PC-3 (cell line): Measurements from ENCODE around the gene ARF1. TPM values are rescaled to one million over a fixed set of nuclear protein-coding genes. Genes with fewer than 3 reads are reported as not detected.

Experiments used
- ATAC-seq: fragments of 200-7000 bp; cut with Tn5 transposase; 2 replicates; pipeline ENCODE4 v1.9.1; 2020; ENCODE audit warnings: mild to moderate bottlenecking, moderate library complexity
- BruUV-seq: library from RNA; stranded (reverse); fragments of 400-500 nt; replicated peaks from 2 replicates; lab custom pipeline; 2021; lab: Mats Ljungman, UMichigan
- CTCF ChIA-PET: fragments of 300-600 bp; sonication (Branson Sonifier 250); formaldehyde crosslinking; loops from one replicate; lab custom pipeline; 2022; ENCODE audit warnings: antibody characterized with exemption; lab: Charles Lee
- POLR2A ChIA-PET: fragments of 300-600 bp; sonication (Branson Sonifier 250); formaldehyde crosslinking; loops from one replicate; lab custom pipeline; 2022; ENCODE audit warnings: antibody characterized with exemption; ENCODE audit not compliant: unreplicated experiment; lab: Charles Lee
- DNase-seq: peaks from one replicate; pipeline ENCODE4 v3.0.0-alpha.2; 2015
- H2AFZ ChIP-seq: fragments of 300-600 bp; sonication (generic); 2 replicates; pipeline ENCODE4 v1.6.0; 2016; ENCODE audit warnings: antibody characterized with exemption, low read length
- H3F3A ChIP-seq: fragments of 300-600 bp; sonication (generic); one replicate; pipeline ENCODE4 v1.6.0; 2017; ENCODE audit warnings: antibody characterized with exemption, low read length, control low read depth, mild to moderate bottlenecking; ENCODE audit not compliant: unreplicated experiment
- H3K27ac ChIP-seq: fragments of 300-600 bp; sonication (generic); 2 replicates; pipeline ENCODE4 v1.5.1; 2016; ENCODE audit warnings: mild to moderate bottlenecking, low read length
- H3K27me3 ChIP-seq: fragments of 300-600 bp; sonication (generic); 2 replicates; pipeline ENCODE4 v1.6.1; 2016; ENCODE audit warnings: low read length, mixed read lengths
- H3K36me3 ChIP-seq: fragments of 300-600 bp; sonication (generic); 2 replicates; pipeline ENCODE4 v1.6.1; 2016; ENCODE audit warnings: low read depth, mixed run types, low read length, mixed read lengths
- H3K4me1 ChIP-seq: fragments of 300-600 bp; sonication (generic); 2 replicates; pipeline ENCODE4 v1.5.1; 2016; ENCODE audit warnings: low read length; ENCODE audit not compliant: insufficient read depth
- H3K4me2 ChIP-seq: fragments of 300-600 bp; sonication (generic); 2 replicates; pipeline ENCODE4 v1.6.0; 2016; ENCODE audit warnings: low read length
- H3K4me3 ChIP-seq: fragments of 300-600 bp; sonication (generic); 2 replicates; pipeline ENCODE4 v1.5.1; 2016; ENCODE audit warnings: mild to moderate bottlenecking, low read length, mixed read lengths
- H3K79me2 ChIP-seq: fragments of 300-600 bp; sonication (generic); 2 replicates; pipeline ENCODE4 v1.6.1; 2017; ENCODE audit warnings: low read length, mixed read lengths
- H3K9ac ChIP-seq: fragments of 300-600 bp; sonication (generic); 2 replicates; pipeline ENCODE4 v1.6.0; 2016; ENCODE audit warnings: mild to moderate bottlenecking, low read length
- H3K9me2 ChIP-seq: fragments of 300-600 bp; sonication (generic); replicated peaks from 2 replicates; pipeline ENCODE4 v1.6.1; 2016; ENCODE audit warnings: mixed run types, low read length, mixed read lengths
- H3K9me3 ChIP-seq: fragments of 300-600 bp; sonication (generic); 2 replicates; pipeline ENCODE4 v1.6.1; 2016; ENCODE audit warnings: low read length, mixed read lengths
- H4K20me1 ChIP-seq: fragments of 300-600 bp; sonication (generic); 2 replicates; pipeline ENCODE4 v1.6.1; 2016; ENCODE audit warnings: low read length, mixed read lengths
- EZH2 ChIP-seq: fragments of 300-600 bp; sonication (generic); IDR thresholded peaks from one replicate; pipeline ENCODE4 v1.6.1; 2017; ENCODE audit warnings: antibody characterized with exemption, mild to moderate bottlenecking, low read length; ENCODE audit not compliant: unreplicated experiment
- EZH2phosphoT487 ChIP-seq: fragments of 300-600 bp; sonication (generic); IDR thresholded peaks from 2 replicates; pipeline ENCODE4 v1.6.1; 2018; ENCODE audit warnings: mild to moderate bottlenecking, antibody characterized with exemption, low read length, borderline replicate concordance
- intact Hi-C: fragments of 100-400 bp; cut with micrococcal nuclease; formaldehyde crosslinking; loops from 2 replicates; pipeline ENCODE4 v1.9.0; 2023
- total RNA-seq: library from RNA; depleted of rRNA; stranded (reverse); fragments of >200 nt; gene quantifications from 2 replicates; pipeline ENCODE4 v1.2.3, GENCODE V29; 2014
- TF ChIP-seq, protein P1 (sequence below): fragments of 300-600 bp; sonication (generic); conservative IDR thresholded peaks from 2 replicates; pipeline ENCODE4 v1.5.1; 2017; ENCODE audit warnings: antibody characterized with exemption, low read depth, mild to moderate bottlenecking, low read length

ARF1 gene
- total RNA-seq, 1 experiment from 2014 or later, result 688 TPM

DNA sequence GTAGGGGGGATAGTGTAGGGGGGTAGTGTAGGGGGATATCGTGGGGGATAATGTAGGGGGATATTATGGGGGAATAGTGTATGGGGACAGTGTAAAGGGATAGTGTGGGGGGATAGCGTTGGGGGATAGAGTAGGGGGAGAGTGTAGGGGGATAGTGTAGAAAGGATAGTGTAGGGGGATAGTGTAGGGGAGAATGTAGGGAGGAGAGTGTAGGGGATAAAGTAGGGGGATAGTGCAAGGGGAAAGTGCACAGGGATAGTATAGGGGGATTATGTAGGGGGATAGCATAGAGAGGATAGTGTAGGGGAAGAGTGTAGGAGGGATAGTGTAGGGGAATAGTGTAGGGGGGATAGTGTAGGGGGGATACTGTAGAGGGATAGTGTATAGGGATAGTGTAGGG lies 12.3 kb upstream of the ARF1 start:
- Histone ChIP-seq H3K79me2 (no peaks in the 10 kb centered on the region), H3K27me3 (peaks cover 9% of the 10 kb centered on the region), H4K20me1 (no peaks in the 10 kb centered on the region; the same call in 1 of the 2 replicates), H3K4me1 (no peaks in the 10 kb centered on the region), H3K9ac (no peak overlapping the region), H3K9me3 (no peaks in the 10 kb centered on the region), H3K4me3 (no peak overlapping the region), H2AFZ (no peak overlapping the region), H3F3A (no peaks in the 10 kb centered on the region), H3K27ac (no peak overlapping the region), H3K36me3 (no peaks in the 10 kb centered on the region), H3K9me2 (no peaks in the 10 kb centered on the region), H3K4me2 (no peak overlapping the region)
- intact Hi-C loops, result no loop called here
- POLR2A ChIA-PET, result no interaction called here
- CTCF ChIA-PET, result no interaction called here
- no TSS peak for BruUV-seq
- no peak for DNase-seq
- TF ChIP-seq, protein P1, sequence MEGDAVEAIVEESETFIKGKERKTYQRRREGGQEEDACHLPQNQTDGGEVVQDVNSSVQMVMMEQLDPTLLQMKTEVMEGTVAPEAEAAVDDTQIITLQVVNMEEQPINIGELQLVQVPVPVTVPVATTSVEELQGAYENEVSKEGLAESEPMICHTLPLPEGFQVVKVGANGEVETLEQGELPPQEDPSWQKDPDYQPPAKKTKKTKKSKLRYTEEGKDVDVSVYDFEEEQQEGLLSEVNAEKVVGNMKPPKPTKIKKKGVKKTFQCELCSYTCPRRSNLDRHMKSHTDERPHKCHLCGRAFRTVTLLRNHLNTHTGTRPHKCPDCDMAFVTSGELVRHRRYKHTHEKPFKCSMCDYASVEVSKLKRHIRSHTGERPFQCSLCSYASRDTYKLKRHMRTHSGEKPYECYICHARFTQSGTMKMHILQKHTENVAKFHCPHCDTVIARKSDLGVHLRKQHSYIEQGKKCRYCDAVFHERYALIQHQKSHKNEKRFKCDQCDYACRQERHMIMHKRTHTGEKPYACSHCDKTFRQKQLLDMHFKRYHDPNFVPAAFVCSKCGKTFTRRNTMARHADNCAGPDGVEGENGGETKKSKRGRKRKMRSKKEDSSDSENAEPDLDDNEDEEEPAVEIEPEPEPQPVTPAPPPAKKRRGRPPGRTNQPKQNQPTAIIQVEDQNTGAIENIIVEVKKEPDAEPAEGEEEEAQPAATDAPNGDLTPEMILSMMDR, result no peak
- TF ChIP-seq EZH2 (no peak), EZH2phosphoT487 (no peak)
- ATAC-seq, result no peak

DNA sequence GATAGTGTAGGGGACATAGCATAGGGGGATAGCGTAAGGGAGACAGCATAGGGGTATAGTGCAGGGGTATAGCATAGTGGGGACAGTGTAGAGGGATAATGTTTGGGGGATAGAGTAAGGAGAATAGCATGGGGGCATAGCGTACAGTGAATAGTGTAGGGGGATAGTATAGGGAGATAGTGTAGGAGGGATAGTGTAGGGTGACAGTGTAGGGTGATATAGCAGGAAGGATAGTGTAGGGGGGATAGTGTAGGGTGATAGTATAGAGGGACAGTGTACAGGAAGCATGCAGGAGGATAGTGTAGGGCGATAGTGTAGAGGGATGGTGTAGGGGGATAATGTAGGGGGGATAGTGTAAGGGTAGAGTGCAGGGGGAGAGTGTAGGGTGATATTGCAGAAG lies 11.7 kb upstream of the ARF1 start:
- no peak overlapping the region for H3K4me3 ChIP-seq
- intact Hi-C loops, result no loop called here
- H3K27ac ChIP-seq, result no peak overlapping the region
- peaks cover 9% of the 10 kb centered on the region for H3K27me3 ChIP-seq
- no peak overlapping the region for H3K9ac ChIP-seq
- ATAC-seq (peak; percentile 18), DNase-seq (no peak)
- H2AFZ ChIP-seq, result no peak overlapping the region
- H4K20me1 ChIP-seq, result no peaks in the 10 kb centered on the region; the same call in 1 of the 2 replicates
- POLR2A ChIA-PET, result no interaction called here
- CTCF ChIA-PET, result no interaction called here
- BruUV-seq, result no TSS peak
- no peaks in the 10 kb centered on the region for H3K4me1 ChIP-seq
- no peak overlapping the region for H3K4me2 ChIP-seq
- H3K9me3 ChIP-seq, result no peaks in the 10 kb centered on the region
- TF ChIP-seq, protein P1, result no peak
- TF ChIP-seq EZH2phosphoT487 (no peak), EZH2 (no peak)
- H3F3A ChIP-seq, result no peaks in the 10 kb centered on the region
- no peaks in the 10 kb centered on the region for H3K9me2 ChIP-seq
- H3K79me2 ChIP-seq, result no peaks in the 10 kb centered on the region
- H3K36me3 ChIP-seq, result no peaks in the 10 kb centered on the region

DNA sequence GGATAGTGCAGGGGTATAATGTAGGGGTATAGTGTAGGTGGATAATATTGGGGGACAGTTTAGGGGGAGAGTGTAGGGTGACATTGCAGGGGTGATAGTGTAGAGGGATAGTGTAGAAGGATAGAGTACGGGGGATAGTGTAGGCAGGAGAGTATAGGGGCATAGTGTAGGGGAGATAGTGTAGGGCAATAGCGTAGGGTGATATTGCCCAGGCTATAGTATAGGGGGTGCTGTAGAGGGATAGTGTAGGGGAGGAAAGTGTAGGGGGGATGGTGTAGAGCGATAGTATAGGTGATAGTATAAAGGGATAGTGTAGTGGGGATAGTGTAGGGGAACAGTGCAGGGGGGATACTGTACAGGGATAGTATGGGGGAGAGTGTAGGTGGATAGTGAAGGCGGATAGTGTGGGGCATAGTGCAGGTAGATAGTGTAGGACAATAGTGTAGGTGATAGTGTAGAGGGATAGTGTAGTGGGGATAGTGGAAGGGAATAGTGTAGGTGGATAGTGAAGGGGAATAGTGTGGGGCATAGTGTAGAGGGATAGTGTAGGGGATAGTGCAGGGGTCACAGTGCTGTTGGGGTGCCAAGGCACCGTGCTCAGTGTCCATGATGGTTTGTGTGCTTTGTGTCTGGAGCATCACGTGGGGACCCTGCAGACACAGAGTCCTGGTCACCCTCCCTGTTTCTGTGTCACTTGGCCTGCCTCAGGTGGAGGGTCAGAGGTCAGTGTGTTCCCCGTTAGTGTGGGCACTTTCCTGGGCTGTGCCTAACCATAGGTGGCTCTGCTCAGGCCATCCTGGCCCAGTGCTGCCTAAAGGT lies 10.5 kb upstream of the ARF1 start:
- CTCF ChIA-PET, result no interaction called here
- Histone ChIP-seq H2AFZ (no peak overlapping the region), H3F3A (no peaks in the 10 kb centered on the region), H3K4me3 (no peak overlapping the region), H3K4me2 (no peak overlapping the region), H3K27ac (no peak overlapping the region), H3K9me3 (no peaks in the 10 kb centered on the region), H3K27me3 (no peaks in the 10 kb centered on the region), H4K20me1 (no peaks in the 10 kb centered on the region; the same call in 1 of the 2 replicates), H3K9ac (no peak overlapping the region), H3K9me2 (no peaks in the 10 kb centered on the region), H3K4me1 (no peaks in the 10 kb centered on the region), H3K36me3 (no peaks in the 10 kb centered on the region), H3K79me2 (no peaks in the 10 kb centered on the region)
- no peak for TF ChIP-seq EZH2phosphoT487
- TF ChIP-seq, protein P1, result peak; percentile 34
- no TSS peak for BruUV-seq
- intact Hi-C loops, result no loop called here
- DNase-seq (no peak), ATAC-seq (peak; percentile 33)
- POLR2A ChIA-PET, result no interaction called here
